Measurements from ENCODE around the gene KLK1.

KLK1 gene

DNA sequence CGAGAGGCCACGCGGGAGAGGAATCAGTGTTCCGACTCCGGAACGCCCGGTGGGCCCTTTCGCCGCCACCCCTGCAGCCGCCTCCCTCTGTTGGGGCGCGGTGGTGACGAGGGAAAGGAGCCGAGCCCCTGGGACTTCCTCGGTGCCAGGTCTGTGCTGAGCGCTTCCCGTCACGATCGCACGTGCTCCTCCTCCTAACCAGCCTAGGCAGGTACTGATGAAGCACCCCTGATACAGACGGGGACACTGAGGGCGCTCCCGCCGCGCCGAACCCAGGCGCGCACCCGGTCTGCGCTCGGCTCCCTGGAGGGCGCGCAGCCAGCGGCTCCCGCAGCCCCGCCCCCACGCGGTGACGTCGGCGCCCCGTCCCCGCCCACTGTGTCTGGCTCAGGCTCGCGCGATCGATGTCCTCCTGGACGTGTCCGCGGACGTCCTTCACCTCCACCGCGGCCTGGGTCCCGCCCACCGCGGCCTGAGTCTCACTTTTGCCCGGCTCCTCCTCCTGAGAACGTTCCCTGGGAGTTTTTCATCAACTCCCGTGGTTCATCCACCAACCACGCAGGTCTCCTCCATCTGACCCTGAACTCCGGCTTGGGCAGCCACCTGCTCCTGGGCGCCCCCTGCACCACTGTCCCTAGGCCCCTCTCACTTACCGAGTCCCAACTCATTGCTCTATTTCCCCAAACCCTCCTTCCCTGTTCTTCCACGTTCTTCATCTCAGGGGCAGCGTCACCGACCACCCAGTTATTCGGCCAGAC, 12.4 kb upstream of the KLK1 start:
- DNase-seq, result peak; percentile 43

DNA sequence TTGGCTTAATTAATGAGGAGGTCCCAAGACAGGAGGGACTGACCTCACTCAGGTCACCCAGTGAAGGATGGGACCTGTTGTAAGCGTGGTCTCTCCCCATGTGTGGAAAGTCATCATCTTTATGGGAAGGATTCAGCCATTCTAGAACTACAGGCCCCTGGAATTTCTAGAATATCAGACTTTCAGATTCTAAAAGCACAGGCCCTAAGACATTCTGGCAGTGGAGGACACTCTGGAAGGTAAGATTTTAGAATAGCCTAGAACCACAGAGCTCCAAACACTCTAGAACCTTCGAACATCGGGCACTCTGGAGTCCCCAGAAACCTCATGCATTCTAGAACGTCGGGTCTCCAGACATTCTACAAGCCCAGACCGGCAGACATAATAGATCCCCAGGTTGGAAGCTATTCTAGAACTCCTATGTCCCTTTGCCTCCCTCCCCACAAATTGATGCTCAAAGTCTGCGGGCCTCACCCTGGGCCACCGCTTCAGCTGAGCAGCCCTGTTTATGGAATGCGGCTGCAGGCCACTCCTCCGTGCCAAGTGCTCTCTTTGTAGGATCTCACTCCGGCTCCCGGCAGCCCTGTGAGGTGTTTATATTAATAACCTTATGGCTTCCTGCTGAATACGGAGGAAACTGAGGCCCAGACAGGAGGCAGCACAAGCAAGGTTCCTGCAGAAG, 11.7 kb upstream of the KLK1 start:
- DNase-seq, result peak; percentile 3

DNA sequence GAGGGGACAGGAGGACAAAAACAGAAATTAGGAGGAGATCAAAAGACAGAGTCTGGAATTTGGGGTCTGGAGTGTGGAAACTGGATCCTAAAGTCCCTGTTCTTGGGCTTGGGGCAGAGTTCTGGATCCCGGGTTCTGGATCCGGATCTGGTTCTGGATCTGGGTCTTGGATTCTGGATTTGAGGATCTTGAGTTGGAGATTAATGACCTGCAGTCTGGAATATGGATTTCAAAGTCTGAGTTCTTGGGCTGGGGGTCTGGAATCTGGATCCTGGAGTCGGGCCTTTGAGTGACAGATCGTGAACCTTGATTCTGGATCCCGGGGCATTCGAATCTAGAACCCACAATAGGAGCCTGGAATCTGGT, 10.2 kb upstream of the KLK1 start:
- no peak for DNase-seq

DNA sequence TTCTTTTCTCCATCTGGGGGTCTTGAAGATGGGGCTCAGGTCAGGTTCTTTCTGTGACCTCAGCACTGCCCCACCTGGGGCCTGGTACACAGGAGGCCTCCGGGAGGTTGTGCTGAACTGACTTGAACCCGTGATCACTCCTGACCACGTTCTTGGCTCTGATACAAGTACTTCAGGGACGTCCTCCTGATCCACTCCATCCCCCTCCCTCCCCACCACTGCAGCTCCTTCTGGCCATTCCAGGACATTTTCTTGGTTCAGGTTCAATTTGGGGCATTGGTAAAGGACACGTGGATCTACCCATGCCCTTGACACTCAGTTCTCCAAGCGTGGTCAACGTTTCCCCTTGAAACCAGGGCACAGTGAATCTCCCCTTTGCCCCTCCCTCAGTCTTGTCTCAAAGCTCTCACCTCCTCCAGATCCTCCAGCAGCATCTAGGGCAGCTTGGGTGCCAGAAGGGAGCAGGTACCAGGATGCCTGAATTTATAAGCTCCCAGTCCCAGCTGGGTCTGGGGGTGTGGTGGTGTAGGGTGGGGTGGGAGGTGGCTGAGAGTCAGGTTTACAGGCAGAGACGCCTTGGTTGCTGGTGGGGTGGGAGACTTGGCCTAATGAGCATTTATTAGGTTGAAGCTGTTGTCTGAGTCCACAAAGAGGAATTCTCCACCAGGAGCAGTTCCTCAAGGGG, 9.7 kb upstream of the KLK1 start, which contains the start of gene KLK15:
Gene KLK15 (minus strand): TSS at position 458 of the 685 bp plus-strand sequence. CDS start 2,082 bp downstream, outside the sequence.
- no peak for DNase-seq

DNA sequence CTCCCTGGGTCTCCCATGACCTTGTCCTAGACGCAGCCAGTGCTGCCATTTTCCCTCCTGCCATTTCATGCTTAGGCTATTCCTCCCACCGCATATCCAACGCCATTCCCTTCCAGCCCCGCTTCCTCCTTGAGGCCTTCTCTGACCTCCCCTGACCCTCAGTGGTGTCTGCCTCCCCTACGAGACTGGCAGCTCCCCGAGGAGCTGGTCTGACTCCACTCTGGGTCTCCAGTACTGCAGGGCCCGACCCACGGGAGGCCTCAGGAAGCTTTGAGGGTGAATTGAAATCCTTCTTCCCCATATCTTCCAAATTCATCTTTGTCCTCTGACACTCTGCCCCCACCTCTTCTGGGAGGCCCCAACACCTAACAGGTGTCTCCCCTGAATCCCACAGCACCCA, 9.1 kb upstream of the KLK1 start:
- no peak for DNase-seq

DNA sequence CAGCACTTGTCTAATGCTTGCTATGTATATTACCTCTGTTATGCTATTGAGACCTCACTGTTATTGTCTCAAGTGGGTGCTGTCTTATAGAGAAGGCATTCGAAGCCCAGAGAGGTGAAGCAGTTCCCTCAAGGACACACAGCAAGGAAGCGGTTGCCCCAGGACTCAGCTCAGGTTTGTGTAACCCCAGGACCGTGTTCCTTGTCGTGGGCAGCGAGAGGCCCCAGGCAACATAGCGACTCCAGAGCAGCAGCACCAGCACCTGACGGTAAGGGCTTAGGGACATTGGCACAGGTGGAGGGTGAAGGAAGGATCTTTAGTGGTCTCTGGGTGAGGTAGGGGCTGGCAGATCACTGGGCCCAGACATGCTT, 7.4 kb upstream of the KLK1 start:
- no peak for DNase-seq

DNA sequence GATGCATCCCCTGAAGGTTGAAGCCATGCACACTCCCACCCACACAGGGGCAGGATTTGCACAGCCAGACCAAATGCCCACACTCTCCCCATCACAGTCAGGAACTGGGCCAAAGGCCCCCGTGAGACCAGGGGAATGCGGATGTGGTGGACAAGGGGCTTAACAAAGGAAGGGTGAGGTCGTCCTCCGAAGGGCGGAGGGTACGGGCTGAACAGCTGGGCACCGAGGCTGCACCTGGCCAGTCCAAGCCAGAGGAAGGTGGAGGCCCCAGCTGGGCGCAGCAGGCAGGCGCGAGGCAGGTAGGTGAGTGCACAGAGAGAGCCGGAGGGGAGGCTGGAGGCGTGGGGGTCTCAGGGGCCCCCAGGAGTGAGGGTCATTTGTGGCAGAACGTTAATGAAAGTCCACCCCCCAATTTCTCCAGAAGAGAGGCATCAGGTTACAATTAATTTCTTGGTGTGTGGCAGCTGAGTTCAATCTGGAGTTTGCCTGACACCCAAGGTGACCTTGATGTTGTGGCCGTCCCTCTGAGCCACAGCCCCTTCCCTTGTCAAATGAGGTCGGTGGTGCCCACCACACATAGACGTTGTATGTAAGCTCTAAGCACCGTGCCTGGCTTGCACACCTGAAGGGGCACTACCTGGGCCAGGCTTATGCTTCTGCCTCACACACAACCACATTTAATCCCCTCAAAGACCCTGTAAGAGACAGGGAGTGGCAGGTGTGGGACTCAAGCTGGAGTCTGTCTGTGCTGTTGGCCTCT, 6.9 kb upstream of the KLK1 start:
- DNase-seq, result no peak

DNA sequence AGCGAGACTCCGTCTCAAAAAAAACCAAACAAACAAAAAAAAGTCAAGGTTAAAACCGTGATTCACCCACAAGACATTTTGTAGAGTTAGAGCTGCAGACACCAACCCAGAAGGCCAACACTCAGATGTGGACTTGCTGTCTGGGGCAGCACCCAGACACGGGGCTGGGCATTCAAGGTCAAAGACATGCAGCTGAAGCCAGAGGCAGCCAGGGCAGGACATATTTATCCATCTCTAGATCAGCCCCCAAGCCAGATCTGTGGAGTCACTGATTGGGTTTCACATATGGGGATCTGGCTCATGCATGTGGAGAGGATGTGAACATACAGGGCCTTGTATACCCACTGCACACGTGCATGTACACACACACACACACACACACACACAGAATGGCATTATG, 6.2 kb upstream of the KLK1 start:
- DNase-seq, result no peak

DNA sequence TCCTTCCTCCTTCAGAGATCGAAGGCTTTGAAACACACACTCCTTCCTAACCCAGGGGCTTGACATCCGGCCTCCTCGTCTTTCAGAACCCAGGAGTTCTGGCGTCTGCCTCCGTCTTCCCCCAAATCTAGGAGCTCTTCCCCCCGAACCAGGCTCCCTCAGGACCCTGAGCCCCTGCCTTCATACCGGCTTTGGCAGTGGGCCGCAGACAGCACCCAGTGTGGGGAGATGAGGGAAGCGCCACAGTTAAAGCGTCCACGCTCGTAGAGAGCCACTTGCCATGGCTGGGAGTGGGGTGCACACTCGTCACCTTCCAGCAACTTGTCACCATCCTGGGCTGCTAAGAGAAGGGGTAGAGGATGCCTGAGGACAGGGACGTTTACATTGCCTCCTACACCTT, 3.9 kb upstream of the KLK1 start:
- no peak for DNase-seq

DNA sequence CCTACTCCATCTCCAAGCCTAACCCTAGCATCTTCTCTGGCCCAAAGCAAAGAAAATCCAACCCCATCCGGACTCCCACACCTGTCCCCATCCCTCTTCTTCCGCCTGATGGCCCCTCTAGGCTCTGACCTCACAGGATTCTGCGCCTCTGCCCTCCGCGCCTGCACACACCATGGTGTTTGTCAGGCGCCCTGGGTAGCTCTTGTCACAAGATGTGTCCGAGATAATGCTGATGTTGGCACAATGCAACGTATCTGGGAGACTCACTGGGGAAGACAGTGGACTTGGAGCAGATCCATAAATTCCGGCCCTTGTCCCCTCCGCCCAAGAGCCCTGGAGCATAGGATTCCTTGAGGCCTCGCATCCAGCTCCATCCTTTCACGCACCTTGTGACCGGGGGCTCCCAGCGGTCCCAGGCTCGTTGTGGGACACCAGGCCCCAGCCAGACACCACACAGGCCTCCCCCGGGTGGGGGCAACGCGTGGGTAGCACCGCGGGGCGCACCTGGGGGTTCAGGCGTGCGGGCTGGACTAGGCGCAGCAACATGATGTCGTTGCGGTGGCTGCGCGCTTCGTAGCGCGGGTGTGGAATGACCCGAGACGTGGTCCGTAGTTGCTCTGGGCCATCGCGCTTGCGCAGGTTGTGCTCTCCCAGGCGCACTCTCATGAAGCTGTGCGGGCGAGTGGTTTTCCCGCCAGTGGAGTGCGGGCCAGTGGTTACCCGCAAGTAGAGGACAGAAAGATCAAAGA, 3.1 kb upstream of the KLK1 start:
- DNase-seq, result no peak

DNA sequence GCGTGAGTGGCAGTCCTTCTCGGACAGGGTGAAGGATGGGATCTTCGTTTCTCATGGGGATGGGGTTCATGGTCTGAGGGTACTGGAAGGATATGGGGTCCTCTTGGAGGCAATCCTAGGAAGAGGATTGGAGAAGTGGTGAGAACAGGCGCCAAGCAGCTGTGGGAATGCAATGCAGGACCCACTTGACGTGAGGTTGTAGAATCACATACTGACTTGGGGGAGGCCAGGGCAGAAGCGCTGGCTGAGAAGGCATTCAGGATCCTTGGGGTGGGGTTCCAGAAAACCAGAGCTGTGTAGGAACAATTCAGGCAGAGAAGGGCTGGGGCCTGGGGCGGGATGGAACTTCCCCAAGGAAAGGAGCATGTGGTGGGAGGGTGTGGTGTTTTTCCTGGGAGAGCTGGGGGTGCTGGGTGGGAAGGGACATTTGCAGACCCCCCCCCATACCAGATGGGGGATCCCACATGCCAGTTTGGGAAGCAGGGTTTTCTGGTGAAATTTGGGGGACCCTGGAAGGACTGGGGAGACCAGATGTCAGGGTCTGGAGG, 852 bp downstream of the KLK1 start:
- no peak for DNase-seq

DNA sequence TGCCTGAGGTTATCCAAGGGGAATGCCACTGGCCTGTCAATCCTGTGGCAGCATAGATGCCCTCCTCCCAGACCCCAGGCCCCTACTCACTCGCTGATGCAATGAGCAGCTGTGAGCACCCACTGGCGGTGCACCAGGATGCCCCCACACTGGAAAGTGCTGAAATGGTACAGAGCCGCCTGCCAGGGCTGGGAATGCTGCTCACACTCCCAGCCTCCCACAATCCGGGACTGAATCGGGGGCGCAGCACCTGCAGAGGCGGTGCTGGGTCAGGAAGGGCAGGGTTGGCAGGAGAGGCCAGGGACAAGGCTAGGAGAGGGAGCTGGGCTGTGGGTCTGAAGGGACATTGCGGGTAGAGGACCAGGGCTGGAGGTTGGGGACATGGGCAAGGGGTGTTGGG, 2.0 kb downstream of the KLK1 start:
- DNase-seq, result no peak

DNA sequence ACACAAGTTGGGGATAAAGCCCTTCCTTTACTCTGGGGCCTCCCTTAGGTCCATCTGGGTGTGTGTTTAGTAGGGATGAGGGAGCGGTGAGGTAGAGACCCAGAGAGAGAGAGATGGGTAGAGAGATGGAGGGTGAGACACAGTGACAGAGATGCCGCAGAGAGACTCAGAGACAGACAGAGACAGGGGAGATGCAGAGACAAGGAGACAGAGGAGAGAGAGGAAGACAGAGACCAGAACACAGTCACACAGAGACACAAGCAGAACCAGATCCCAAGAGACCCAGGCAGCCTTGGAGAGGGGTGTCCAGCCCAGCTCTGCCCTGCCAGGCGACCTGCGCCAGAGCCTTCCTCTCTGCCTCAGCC, 2.4 kb downstream of the KLK1 start:
- DNase-seq, result no peak

DNA sequence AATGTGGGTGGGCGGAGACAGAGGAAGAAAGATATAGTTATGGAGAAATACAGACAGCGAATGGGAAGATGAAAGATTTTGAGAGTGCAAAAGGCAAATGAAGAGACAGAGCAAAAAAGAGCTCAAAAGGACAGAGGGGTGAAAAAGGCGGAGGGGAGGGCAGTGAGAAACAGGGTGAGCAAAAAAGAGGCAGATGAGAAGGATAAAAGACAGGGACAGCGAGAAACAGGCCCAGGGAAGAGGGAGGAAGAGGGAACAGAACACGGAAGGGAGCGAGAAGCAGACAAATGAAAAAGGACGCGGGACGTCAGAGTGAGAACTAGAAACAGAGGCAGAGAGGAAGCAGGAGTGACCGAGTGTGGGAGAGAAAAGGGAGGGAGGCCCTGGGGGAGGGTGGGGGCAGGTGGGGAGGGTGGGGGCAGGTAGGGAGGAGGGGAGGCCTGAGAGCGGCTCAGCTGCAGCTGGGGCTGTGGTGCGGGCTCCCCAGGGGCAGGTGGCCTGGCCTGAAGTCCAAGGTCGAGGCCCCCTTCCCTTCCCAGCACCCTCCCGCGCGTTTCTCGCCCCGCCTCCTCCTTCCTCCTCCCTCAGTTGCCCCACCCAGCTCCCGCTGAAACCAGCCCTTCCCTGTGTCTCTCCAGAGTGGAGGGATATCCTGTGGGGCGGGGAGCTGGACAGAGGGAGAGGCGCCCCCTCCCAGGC, 2.9 kb downstream of the KLK1 start:
- no peak for DNase-seq

DNA sequence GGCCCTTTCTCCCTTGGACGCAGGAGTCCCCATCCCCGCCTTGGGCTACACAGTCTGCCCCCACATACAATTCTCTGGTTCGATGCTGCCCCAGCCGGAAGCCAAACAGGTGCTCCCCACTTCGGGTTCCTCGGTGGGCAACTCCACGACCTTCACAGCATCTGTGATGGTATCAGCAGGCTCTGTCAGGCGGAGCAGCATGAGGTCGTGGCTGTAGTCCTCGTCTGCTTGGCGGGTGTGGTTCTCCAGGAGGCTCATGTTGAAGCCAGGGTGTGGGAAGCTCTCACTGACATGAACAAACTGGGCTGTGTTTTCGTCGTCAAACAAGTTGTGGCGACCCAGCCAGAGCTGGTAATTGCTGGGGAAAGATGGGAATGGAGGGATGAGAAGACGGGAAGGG, 3.5 kb downstream of the KLK1 start:
- no peak for DNase-seq

DNA sequence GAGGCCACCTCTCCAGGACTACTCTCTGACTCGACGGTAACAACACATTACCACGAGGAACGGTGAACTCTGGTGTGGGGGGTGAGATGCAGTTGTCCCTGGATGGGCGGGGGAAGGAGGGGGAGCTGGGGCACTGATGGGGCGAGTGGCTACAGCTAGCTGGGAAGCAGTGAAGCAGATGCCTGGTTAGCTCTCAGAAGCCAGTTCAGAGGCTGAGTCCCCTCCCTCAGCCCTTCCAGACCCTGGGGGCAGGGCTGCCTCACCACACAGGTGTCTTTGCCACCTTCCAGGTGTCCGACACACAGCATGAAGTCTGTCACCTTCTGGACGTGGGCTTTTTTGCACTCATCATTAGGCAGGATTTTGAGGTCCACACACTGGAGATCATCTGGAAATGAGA, 4.0 kb downstream of the KLK1 start:
- DNase-seq, result no peak

DNA sequence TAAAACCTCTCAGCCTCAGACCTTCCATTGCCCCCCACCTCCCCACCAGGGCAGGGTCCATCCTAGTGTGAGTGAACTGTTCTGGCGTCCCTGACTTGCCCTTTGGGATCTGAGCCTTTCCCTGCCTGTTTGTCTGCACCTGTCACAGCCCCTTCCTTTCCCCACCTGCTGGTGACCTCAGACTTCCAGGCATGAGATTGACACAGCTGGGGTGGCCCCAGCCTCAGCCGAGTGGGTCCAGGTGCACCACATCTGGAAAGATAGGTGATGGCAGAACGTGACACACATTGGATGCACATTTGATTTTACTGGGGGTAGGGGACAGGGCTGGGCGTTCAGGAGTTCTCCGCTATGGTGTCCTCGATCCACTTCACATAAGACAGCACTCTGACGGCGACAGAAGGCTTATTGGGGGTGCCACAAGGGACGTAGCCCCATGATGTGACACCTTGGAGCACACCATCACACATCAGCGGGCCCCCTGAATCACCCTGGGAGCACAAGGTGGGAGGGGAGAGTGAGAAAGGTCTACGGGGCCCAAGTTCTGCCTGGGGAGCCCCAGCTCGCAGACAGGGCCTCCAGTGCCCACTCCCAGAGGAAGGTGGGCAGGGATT, 4.6 kb downstream of the KLK1 start:
- no peak for DNase-seq

DNA sequence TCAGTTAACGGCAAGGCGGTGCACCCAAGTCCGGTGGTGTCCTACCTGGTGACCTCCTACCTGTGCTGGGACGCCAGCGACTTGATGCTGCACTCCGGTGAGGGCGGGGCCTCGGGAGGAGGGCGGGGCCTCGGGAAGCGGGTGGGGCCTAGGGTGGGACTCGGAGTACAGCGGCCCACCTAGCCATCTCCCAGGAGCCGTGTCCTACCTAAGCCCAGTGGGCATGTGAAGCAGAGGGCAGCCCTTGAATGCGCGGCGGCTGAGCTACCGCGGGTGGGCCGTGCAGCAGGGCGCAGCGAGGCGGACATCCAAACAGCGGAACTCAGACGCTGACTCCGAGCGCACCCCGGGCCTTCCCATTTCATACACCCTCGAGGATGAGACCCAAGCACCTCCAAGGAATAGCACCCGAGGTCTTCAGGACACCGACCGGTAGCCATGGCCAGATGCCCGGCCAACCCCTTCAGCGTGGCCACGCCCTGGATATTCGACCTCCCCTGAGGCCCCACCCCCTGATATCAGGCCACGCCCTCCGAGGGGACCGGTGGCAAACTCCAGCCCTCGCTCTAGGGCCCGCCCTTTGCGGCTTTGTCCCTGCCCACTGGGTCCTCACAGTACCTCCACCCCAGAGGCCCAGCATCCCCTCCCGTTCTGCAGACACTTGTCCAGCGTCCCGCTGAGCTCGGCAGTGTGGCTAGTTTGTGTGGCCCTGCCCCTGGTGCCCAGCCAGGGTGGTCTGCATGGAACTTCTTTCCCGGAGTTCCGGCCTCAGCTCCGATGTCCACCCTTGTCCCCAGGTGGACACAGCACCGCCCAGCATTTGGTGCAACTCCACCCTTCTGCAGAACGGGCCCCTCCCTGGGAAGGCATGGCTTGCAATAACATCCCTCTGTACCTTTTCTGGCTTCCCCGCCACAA, 5.4 kb downstream of the KLK1 start:
- no peak for DNase-seq

DNA sequence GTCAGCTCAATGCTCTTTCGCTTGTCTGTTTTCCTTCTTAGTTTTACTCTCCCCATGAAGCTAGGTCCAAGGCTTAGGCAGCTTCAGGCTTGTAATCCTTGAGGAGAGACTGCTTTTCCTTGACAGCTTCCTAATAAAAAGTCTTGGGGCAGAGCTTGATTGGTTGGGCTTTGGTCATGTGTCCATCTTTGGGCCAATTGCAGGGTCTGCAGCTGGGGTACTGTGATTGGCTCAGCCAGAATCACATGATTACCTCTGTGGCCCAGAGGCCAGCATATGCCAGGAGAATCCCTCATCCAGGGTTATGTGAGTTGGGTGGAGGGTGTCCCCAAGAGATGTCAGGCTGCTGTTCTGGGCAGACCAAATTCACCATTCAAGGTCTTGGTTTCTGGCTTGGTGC, 8.1 kb downstream of the KLK1 start:
- no peak for DNase-seq

DNA sequence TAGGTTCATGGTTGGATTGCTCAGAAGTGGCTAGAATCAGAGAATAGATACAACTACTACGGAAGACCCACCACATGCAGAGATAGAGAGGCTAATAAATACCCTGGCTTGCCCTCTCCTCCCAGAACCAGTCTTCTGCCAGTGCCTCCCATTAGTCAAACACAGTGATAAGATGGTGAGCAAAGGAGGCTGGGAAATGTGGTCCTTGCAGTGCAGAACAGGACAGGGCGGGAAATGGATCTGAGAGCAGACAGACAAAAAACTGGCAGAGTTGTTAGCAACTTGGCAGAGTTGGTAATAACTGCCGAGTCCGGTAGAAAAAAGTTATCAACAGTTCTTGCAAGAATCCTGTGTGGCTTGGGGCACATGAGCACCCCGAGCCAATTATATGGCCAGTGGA, 8.7 kb downstream of the KLK1 start:
- DNase-seq, result no peak

All from NCI-H510A treated with DMSO at 0.1 percent for 48 hours (cell line).